ENCODE results near the gene CCND2.

- TF ChIP-seq, protein P1, sequence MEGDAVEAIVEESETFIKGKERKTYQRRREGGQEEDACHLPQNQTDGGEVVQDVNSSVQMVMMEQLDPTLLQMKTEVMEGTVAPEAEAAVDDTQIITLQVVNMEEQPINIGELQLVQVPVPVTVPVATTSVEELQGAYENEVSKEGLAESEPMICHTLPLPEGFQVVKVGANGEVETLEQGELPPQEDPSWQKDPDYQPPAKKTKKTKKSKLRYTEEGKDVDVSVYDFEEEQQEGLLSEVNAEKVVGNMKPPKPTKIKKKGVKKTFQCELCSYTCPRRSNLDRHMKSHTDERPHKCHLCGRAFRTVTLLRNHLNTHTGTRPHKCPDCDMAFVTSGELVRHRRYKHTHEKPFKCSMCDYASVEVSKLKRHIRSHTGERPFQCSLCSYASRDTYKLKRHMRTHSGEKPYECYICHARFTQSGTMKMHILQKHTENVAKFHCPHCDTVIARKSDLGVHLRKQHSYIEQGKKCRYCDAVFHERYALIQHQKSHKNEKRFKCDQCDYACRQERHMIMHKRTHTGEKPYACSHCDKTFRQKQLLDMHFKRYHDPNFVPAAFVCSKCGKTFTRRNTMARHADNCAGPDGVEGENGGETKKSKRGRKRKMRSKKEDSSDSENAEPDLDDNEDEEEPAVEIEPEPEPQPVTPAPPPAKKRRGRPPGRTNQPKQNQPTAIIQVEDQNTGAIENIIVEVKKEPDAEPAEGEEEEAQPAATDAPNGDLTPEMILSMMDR (conservative IDR thresholded peaks at IDR 0.05): no peak
- no peak for TF ChIP-seq EZH2 (IDR thresholded peaks at IDR 0.05; ENCODE audit: low read depth)
Measured at GRCh38 chr12:4282892-4283511, 9.4 kb downstream of the CCND2 start.
